ENCODE data around the gene CYB5D1.

DNA sequence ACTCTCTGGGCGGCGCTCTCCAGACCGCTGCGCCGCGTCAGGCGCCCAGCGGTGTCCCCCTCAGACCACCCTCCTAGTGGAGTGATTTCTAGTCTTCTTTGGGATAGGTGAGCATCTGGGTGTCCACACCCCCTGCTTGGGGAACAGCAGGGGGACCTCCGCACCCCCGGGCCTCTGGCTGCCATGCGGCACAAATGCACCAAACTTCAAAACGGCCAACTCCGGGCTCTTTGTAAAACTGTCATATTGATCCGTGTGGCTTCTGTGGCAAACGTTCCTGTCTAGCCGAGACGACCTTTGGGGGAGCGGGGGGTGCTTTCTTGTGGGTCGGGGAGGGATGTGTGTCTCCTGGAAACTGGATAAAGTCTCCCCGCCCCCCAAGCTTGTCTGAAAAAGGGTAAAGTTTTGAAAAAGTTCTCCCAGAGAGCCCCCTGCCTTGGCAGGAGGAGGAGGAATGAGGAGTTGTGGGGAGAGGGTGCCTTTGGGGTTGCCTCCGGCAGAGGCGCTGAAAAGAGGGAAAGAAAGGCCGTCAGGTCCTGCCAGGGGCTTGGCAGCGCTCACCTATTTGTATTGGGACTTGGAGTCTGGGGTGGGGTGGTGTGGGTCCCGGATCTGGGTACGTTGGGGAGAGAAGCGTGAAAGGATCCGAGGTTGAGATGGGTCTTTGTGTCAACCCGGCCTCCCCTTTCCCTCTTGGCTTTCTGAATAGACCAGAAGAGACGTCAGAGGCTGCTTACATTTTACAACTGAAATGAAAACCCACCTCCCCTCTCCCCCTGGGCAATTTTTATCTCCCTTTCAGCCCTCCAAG, 28.6 kb downstream of the CYB5D1 start:
- TF ChIP-seq, protein P1, sequence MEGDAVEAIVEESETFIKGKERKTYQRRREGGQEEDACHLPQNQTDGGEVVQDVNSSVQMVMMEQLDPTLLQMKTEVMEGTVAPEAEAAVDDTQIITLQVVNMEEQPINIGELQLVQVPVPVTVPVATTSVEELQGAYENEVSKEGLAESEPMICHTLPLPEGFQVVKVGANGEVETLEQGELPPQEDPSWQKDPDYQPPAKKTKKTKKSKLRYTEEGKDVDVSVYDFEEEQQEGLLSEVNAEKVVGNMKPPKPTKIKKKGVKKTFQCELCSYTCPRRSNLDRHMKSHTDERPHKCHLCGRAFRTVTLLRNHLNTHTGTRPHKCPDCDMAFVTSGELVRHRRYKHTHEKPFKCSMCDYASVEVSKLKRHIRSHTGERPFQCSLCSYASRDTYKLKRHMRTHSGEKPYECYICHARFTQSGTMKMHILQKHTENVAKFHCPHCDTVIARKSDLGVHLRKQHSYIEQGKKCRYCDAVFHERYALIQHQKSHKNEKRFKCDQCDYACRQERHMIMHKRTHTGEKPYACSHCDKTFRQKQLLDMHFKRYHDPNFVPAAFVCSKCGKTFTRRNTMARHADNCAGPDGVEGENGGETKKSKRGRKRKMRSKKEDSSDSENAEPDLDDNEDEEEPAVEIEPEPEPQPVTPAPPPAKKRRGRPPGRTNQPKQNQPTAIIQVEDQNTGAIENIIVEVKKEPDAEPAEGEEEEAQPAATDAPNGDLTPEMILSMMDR (optimal IDR thresholded peaks at IDR 0.05 in 1 of 3, IDR thresholded peaks at IDR 0.05 in 1 of 3, conservative IDR thresholded peaks at IDR 0.05 in 1 of 3; ENCODE audit: extremely low read depth in 1 of 3, insufficient read depth in 2 of 3, low read length in 3 of 3), result peak in 1 of 3 experiments; percentile 11
- TF ChIP-seq EZH2 (IDR thresholded peaks at IDR 0.05; ENCODE audit: low read length), result no peak
